H1 (cell line): ENCODE results near the gene ARID5A. TPM values are rescaled to one million over a fixed set of nuclear protein-coding genes. Genes with fewer than 3 reads are reported as not detected.

Experiments used
- CTCF ChIA-PET: fragments of 300-600 bp; sonication (Branson Sonifier 250); formaldehyde crosslinking; loops from one replicate; lab custom pipeline; 2021; ENCODE audit not compliant: partially characterized antibody; lab: Charles Lee
- POLR2A ChIA-PET: fragments of 300-600 bp; sonication (Branson Sonifier 250); formaldehyde crosslinking; loops from one replicate; lab custom pipeline; 2021; ENCODE audit warnings: inconsistent platforms; ENCODE audit not compliant: partially characterized antibody; lab: Charles Lee
- DNase-seq, 2 experiments: peaks; one replicate each; pipeline versions ENCODE4 v3.0.0 to v3.0.0-alpha.2; 2010 to 2022; ENCODE audit warnings: low spot score in 2 of 2, low read depth in 1 of 2, mixed read lengths in 1 of 2
- FAIRE-seq: peaks from 2 replicates; lab custom pipeline; 2011; peaks lifted over from hg19 to GRCh38; lab: Jason Lieb, UNC
- H2AFZ ChIP-seq: 2 replicates; pipeline ENCODE4 v1.8.1; 2012; ENCODE audit warnings: low read length, inconsistent platforms
- H2AK5ac ChIP-seq: 2 replicates; pipeline ENCODE4 v1.6.1; 2013; ENCODE audit warnings: low read depth, low read length
- H2BK120ac ChIP-seq: replicated peaks from 2 replicates; pipeline ENCODE3; 2013; ENCODE audit warnings: low read depth, low read length, inconsistent platforms
- H2BK12ac ChIP-seq: 2 replicates; pipeline ENCODE4 v1.6.1; 2013; ENCODE audit warnings: low read depth, low read length
- H2BK15ac ChIP-seq: 2 replicates; pipeline ENCODE4 v1.6.1; 2013; ENCODE audit warnings: low read length
- H2BK20ac ChIP-seq: 2 replicates; pipeline ENCODE4 v1.6.1; 2013; ENCODE audit warnings: low read length
- H2BK5ac ChIP-seq: 2 replicates; pipeline ENCODE4 v1.6.1; 2013; ENCODE audit warnings: low read depth, low read length
- H3K14ac ChIP-seq: 2 replicates; pipeline ENCODE4 v1.6.1; 2013; ENCODE audit warnings: inconsistent platforms; ENCODE audit not compliant: insufficient read length
- H3K18ac ChIP-seq: 2 replicates; pipeline ENCODE4 v1.6.1; 2013; ENCODE audit warnings: low read length; ENCODE audit errors: extremely low read depth
- H3K23ac ChIP-seq: 2 replicates; pipeline ENCODE4 v1.6.1; 2013; ENCODE audit warnings: inconsistent platforms; ENCODE audit not compliant: insufficient read length
- H3K23me2 ChIP-seq: 2 replicates; pipeline ENCODE4 v1.6.1; 2013; ENCODE audit warnings: low read depth, low read length
- H3K27ac ChIP-seq: 2 replicates; pipeline ENCODE4 v1.6.1; 2011; ENCODE audit warnings: low read depth, low read length, inconsistent platforms
- H3K27me3 ChIP-seq, 4 experiments: replicated peaks in 1 of 4; 1 replicate in 1 of 4; 2 replicates in 3 of 4; pipeline versions ENCODE4 v1.6.1 to v1.8.1; 2011 to 2013; ENCODE audit warnings: low read length in 3 of 4, mild to moderate bottlenecking in 3 of 4, inconsistent platforms in 2 of 4, mixed read lengths in 2 of 4, moderate library complexity in 1 of 4; ENCODE audit not compliant: control insufficient read depth in 3 of 4, insufficient read depth in 3 of 4; ENCODE audit errors: extremely low read depth in 1 of 4
- H3K36me3 ChIP-seq, 4 experiments: 2 replicates each; pipeline versions ENCODE4 v1.6.1 to v1.8.1; 2011 to 2013; ENCODE audit warnings: mild to moderate bottlenecking in 4 of 4, low read length in 3 of 4, moderate library complexity in 2 of 4, control low read depth in 1 of 4, inconsistent platforms in 1 of 4; ENCODE audit not compliant: insufficient read depth in 4 of 4, control insufficient read depth in 2 of 4
- H3K4ac ChIP-seq: replicated peaks from 2 replicates; pipeline ENCODE3; 2013; ENCODE audit warnings: low read length, low read depth, mixed read lengths, inconsistent platforms; ENCODE audit not compliant: insufficient read length
- H3K4me1 ChIP-seq, 4 experiments: replicated peaks in 1 of 4; 1 replicate in 1 of 4; 2 replicates in 3 of 4; pipeline versions ENCODE4 v1.6.1 to v1.8.1; 2011 to 2013; ENCODE audit warnings: low read length in 3 of 4, inconsistent platforms in 2 of 4, mixed read lengths in 1 of 4; ENCODE audit not compliant: insufficient read depth in 4 of 4, control insufficient read depth in 3 of 4
- H3K4me2 ChIP-seq, 2 experiments: 2 replicates each; pipeline versions ENCODE4 v1.6.1 to v1.8.1; 2011 to 2013; ENCODE audit warnings: low read depth in 2 of 2, low read length in 2 of 2, control low read depth in 1 of 2, inconsistent platforms in 1 of 2, mild to moderate bottlenecking in 1 of 2; ENCODE audit not compliant: insufficient read depth in 1 of 2
- H3K4me3 ChIP-seq, 4 experiments: fragments of 200-600, 300-600 bp in 1 of 4; sonication (generic), shearing (Covaris generic), sonication (Bioruptor Twin) in 1 of 4; 2 replicates each; pipeline versions ENCODE4 v1.5.1 to v1.8.1; 2011 to 2016; ENCODE audit warnings: low read length in 4 of 4, low read depth in 3 of 4, control low read depth in 2 of 4, inconsistent platforms in 2 of 4, mild to moderate bottlenecking in 2 of 4, mixed read lengths in 1 of 4, moderate library complexity in 1 of 4; ENCODE audit not compliant: insufficient read depth in 2 of 4; ENCODE audit errors: extremely low read depth in 1 of 4
- H3K56ac ChIP-seq: replicated peaks from 2 replicates; pipeline ENCODE3; 2013; ENCODE audit warnings: low read depth, mild to moderate bottlenecking, mixed read lengths, low read length, inconsistent platforms; ENCODE audit not compliant: insufficient read length
- H3K79me1 ChIP-seq: 2 replicates; pipeline ENCODE4 v1.6.1; 2013; ENCODE audit warnings: low read depth, low read length, control low read depth
- H3K79me2 ChIP-seq, 2 experiments: 2 replicates each; pipeline versions ENCODE4 v1.6.1 to v1.8.1; 2012 to 2013; ENCODE audit warnings: low read length in 2 of 2, mild to moderate bottlenecking in 2 of 2, inconsistent platforms in 1 of 2; ENCODE audit not compliant: insufficient read depth in 2 of 2, control insufficient read depth in 1 of 2
- H3K9ac ChIP-seq, 4 experiments: replicated peaks in 1 of 4; 1 replicate in 1 of 4; 2 replicates in 3 of 4; pipeline versions ENCODE4 v1.6.1 to v1.8.1; 2011 to 2013; ENCODE audit warnings: low read depth in 3 of 4, low read length in 3 of 4, control low read depth in 2 of 4, mild to moderate bottlenecking in 2 of 4, moderate library complexity in 2 of 4, inconsistent platforms in 1 of 4; ENCODE audit errors: extremely low read depth in 1 of 4
- H3K9me3 ChIP-seq, 2 experiments: 2 replicates each; pipeline versions ENCODE4 v1.6.1 to v1.8.1; 2012 to 2013; ENCODE audit warnings: mild to moderate bottlenecking in 2 of 2, moderate library complexity in 2 of 2, control low read depth in 1 of 2, inconsistent platforms in 1 of 2, low read depth in 1 of 2, low read length in 1 of 2, mixed read lengths in 1 of 2; ENCODE audit not compliant: insufficient read depth in 2 of 2
- H4K20me1 ChIP-seq, 2 experiments: replicated peaks in 1 of 2; 2 replicates each; pipeline versions ENCODE3 to v1.8.1; 2011 to 2013; ENCODE audit warnings: inconsistent platforms in 2 of 2, low read length in 2 of 2, mild to moderate bottlenecking in 1 of 2; ENCODE audit not compliant: insufficient read depth in 2 of 2, control insufficient read depth in 1 of 2
- H4K5ac ChIP-seq: 2 replicates; pipeline ENCODE4 v1.6.1; 2013; ENCODE audit warnings: low read length, low read depth, mixed read lengths, inconsistent platforms; ENCODE audit not compliant: insufficient read length
- H4K8ac ChIP-seq: 2 replicates; pipeline ENCODE4 v1.8.0; 2013; ENCODE audit warnings: mild to moderate bottlenecking, moderate library complexity, low read length, inconsistent platforms; ENCODE audit not compliant: insufficient read depth; ENCODE audit errors: extremely low read depth
- H4K91ac ChIP-seq: replicated peaks from 2 replicates; pipeline ENCODE3; 2013; ENCODE audit warnings: low read length, mixed read lengths, inconsistent platforms; ENCODE audit not compliant: insufficient read length
- BRCA1 ChIP-seq: IDR thresholded peaks from 2 replicates; pipeline ENCODE4 v1.6.1; 2012; ENCODE audit warnings: low read depth, low read length, improper control_type of control experiment
- FOSL1 ChIP-seq: IDR thresholded peaks from 2 replicates; pipeline ENCODE4 v1.6.1; 2011; ENCODE audit warnings: mild to moderate bottlenecking, low read depth, low read length, moderate library complexity; ENCODE audit not compliant: insufficient read depth
- WGBS, 2 experiments: shearing (Covaris generic) in 1 of 2; methylation state at CpG; one replicate each; pipeline versions ENCODE4 v1.1.6 to v1.1.7; 2013 to 2015; ENCODE audit warnings: low lambda C conversion rate in 2 of 2, mixed read lengths in 2 of 2, inconsistent platforms in 1 of 2, low coverage in 1 of 2, missing lambda C conversion rate in 1 of 2; ENCODE audit not compliant: insufficient replicate concordance in 2 of 2, insufficient coverage in 1 of 2, insufficient read length in 1 of 2; ENCODE audit errors: extremely low coverage in 1 of 2, missing lambda C conversion rate in 1 of 2; 5-methylcytosine and 5-hydroxymethylcytosine counted together
- polyA plus RNA-seq, 7 experiments: library from polyadenylated mRNA; depleted of rRNA in 3 of 7; stranded (reverse) in 5 of 7; unstranded in 2 of 7; fragments of >200 nt in 5 of 7; fragments of 200-250 nt in 2 of 7; gene quantifications; 1 replicate in 5 of 7; 2 replicates in 1 of 7; 4 replicates in 1 of 7; pipeline versions ENCODE4 v1.2.1 to v1.2.3, GENCODE V29; 2011 to 2013; ENCODE audit warnings: missing spikeins in 2 of 7, mixed read lengths in 2 of 7
- total RNA-seq: library from RNA; stranded (reverse); fragmentation: NEBNext Ultra II Directional; extraction: Animal tissue kit (Norgen Biotek cat#: 25700); gene quantifications from 2 replicates; pipeline ENCODE4 v1.2.1, GENCODE V29; 2021
- TF ChIP-seq, protein P1 (sequence below): IDR thresholded peaks from 2 replicates; pipeline ENCODE4 v1.6.1; 2012; ENCODE audit warnings: low read length, inconsistent platforms

ARID5A gene
- total and polyA plus RNA-seq, 2 of the 8 experiments (the other 6 are each of a cell fraction or from before 2014, with no cell fraction given) = 3.3 to 5.3 TPM

DNA sequence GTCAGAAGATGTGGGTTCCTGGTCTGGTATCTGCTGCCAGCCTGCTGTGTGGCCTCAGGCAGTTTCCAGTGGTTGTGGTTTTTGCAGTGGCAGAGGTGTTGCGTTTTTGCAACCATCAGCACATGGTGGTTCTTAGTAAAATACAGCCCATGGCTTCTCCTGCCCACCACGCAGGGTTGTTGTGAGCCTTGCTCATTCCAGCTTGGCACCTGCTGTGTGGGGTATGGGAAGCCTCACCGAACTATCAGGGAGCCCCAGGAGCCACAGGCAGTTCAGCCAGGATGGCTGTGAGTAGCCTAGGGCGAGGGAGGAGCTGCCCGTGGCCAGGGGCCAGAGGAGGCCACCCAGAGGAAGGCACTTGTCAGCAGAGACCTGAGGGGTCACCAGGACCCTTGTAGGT lies 9.8 kb downstream of the ARID5A start:
- H2BK5ac ChIP-seq = no peak overlapping the region
- H2AK5ac ChIP-seq = 0 out of 2 replicates have a peak overlapping the region, but pooled peaks have one; percentile 60
- POLR2A ChIA-PET = interaction anchor here (5.4 kb wide), 1 partner anchor 8 kb away, joined by 33 read pairs; the partner anchor contains the start of gene ARID5A
- no peak overlapping the region for H3K23ac ChIP-seq
- CTCF ChIA-PET = interaction anchor here (2.8 to 13.1 kb wide), 2 partner anchors 12 to 37 kb away, joined by 23 to 361 read pairs; partner anchors contain the start of gene ARID5A
- no peak overlapping the region for H2BK20ac ChIP-seq
- no peak overlapping the region for H2AFZ ChIP-seq
- peaks cover 0 to 2% of the 10 kb centered on the region in 2 experiments for H4K20me1 ChIP-seq
- H3K9ac ChIP-seq = no peak overlapping the region
- no peak overlapping the region; a peak in 1 of 4 replicates for H3K4me2 ChIP-seq
- H2BK120ac ChIP-seq = no peak overlapping the region
- H3K4me3 ChIP-seq = no peak overlapping the region
- H3K4me1 ChIP-seq = peaks cover 2 to 20% (median 5%) of the 10 kb centered on the region in 4 experiments; a peak in 6 of 7 replicates
- H3K14ac ChIP-seq = no peak overlapping the region
- H3K27me3 ChIP-seq = peaks cover 0 to 2% (median 0%) of the 10 kb centered on the region in 4 experiments; a peak in 3 of 7 replicates
- no peak overlapping the region for H4K8ac ChIP-seq
- no peak overlapping the region for H2BK12ac ChIP-seq
- H3K18ac ChIP-seq = no peak overlapping the region
- no peaks in the 10 kb centered on the region for H3K79me2 ChIP-seq
- H3K27ac ChIP-seq = no peak overlapping the region
- H3K56ac ChIP-seq = no peak overlapping the region
- H4K5ac ChIP-seq = no peak overlapping the region
- TF ChIP-seq BRCA1 (no peak), FOSL1 (no peak)
- TF ChIP-seq, protein P1, sequence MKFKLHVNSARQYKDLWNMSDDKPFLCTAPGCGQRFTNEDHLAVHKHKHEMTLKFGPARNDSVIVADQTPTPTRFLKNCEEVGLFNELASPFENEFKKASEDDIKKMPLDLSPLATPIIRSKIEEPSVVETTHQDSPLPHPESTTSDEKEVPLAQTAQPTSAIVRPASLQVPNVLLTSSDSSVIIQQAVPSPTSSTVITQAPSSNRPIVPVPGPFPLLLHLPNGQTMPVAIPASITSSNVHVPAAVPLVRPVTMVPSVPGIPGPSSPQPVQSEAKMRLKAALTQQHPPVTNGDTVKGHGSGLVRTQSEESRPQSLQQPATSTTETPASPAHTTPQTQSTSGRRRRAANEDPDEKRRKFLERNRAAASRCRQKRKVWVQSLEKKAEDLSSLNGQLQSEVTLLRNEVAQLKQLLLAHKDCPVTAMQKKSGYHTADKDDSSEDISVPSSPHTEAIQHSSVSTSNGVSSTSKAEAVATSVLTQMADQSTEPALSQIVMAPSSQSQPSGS = no peak
- TF ChIP-seq, all 59 proteins: peak for 0
- 0 out of 2 replicates have a peak, but pooled peaks cover 1% of the 10 kb centered on the region for H3K23me2 ChIP-seq
- 0 out of 2 replicates have a peak overlapping the region, but pooled peaks have one; percentile 81 for H2BK15ac ChIP-seq
- H3K36me3 ChIP-seq = no peaks in the 10 kb centered on the region
- DNase-seq (no peak), FAIRE-seq (no peak)
- H3K9me3 ChIP-seq = peaks cover 0 to 5% of the 10 kb centered on the region in 2 experiments; a peak in 1 of 4 replicates
- H4K91ac ChIP-seq = no peak overlapping the region
- 88% methylated on average over 3 of the region's 5 CpGs; no CpG with 5 or more reads in 1 of the 2 experiments for WGBS, 2 experiments
- no peaks in the 10 kb centered on the region; the same call in none of the 2 replicates for H3K79me1 ChIP-seq
- no peak overlapping the region for H3K4ac ChIP-seq
